Metanephros (tissue), 1 donor: ENCODE measurements around the gene FPR1. TPM values are rescaled to one million over a fixed set of nuclear protein-coding genes. Genes with fewer than 3 reads are reported as not detected.

Experiments used
- total RNA-seq: library from RNA; depleted of rRNA; stranded (reverse); fragments of >200 nt; gene quantifications from one replicate; pipeline ENCODE4 v1.2.3, GENCODE V29; 2014

Gene FPR1, protein sequence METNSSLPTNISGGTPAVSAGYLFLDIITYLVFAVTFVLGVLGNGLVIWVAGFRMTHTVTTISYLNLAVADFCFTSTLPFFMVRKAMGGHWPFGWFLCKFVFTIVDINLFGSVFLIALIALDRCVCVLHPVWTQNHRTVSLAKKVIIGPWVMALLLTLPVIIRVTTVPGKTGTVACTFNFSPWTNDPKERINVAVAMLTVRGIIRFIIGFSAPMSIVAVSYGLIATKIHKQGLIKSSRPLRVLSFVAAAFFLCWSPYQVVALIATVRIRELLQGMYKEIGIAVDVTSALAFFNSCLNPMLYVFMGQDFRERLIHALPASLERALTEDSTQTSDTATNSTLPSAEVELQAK
- 13.1 TPM for total RNA-seq

DNA sequence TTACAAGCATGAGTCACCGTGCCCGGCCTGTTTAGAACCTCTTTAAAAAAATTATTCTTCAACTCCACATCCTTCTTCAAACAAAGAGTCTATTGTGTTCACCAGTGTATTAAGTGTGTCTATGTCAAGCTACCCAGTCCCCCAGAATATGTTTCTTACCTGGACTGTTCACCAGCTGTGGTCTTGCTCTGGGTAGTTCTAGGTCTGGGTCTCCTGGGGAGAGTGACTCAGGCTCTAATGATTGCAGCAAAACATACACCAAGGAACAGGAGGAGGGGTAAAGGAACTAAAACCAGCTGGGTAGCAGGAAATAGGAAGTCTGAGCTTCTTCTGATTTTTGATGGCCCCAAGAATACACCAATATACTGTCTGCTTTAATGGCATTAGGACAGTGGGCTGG is at the start of gene FPR1:
Gene FPR1 (minus strand): TSS at position 224 of the 400 bp plus-strand sequence. CDS start 4,884 bp downstream, outside the sequence.

DNA sequence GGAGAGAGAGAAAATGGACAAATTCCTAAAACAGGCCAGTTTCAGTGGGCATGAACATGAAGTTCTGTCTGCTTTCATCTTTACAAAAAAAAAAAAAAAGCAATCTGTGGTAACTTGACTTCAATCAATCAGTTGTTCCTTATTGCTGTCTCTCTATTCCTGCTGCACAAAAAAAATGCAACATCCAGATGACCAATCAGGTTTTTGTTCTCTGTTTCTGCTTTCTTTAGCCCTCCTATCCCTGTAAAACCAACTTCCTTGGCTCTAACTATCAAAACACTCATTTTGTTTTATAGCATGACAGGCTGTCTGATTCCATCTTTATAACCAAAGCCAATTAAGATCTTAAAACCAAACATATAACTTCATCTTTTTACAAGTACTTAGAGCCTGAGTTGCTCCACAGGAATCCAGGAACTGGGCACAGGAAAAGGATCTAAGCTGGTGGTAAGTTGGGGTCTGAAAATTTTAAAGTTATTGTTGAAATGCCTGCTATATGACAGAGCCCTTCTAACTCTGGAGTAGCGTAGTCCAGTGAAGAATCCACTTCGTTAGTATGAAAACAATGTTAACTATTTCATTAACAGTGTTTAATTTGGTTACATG is 43.3 kb upstream of the FPR1 start, which contains the start of gene FPR3:
Gene FPR3 (plus strand): TSS at position 273 of the 606 bp plus-strand sequence. CDS start 28,592 bp downstream, outside the sequence.

DNA sequence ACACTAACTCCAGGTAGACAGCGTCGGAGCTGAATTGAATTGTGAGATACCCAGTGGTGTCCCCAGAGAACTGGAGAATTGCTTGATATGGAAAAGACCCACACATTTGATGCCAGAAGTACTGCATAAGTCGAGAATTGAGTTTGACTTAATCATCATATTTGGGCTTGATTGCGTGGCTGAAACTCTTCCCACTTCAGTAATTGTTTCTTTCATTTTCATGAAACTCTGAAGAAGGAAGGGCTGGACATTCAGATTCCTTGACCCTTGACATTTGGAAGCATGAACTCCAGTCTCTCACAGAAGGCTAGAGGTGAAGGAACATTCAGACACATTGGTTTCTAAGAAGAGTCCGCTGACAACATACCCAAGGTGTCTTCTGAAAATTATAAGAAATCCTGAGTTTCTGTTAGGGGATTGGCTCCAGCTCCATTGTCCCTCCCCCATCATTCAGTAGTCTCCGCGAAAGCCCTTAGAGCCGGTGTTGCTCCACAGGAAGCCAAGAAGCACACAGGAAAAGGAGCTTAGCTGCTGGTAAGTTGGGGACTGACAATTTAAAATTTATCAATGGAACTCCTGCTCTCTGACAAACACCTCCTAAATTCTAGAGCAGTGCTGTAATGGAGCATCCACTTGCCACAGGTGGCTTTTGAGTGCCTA is 9.1 kb upstream of the FPR1 start, which contains the start of gene FPR2:
Gene FPR2 (plus strand): TSS at position 484 of the 660 bp plus-strand sequence. CDS start 7,479 bp downstream, outside the sequence.

Other genes starting within 250 kb of the FPR1 start
- gene SIGLEC6, start 220.2 kb downstream of the FPR1 start, total RNA-seq: 0.18 TPM
- gene ZNF175, start 180.6 kb downstream of the FPR1 start, total RNA-seq: 9.9 TPM
- 0.88 TPM for gene SIGLEC5, start 121.5 kb downstream of the FPR1 start, total RNA-seq
- 1.6 TPM for gene SIGLEC14, start 105.1 kb downstream of the FPR1 start, total RNA-seq
- gene SPACA6, start 58.5 kb downstream of the FPR1 start, total RNA-seq: 15.0 TPM
- 0.12 TPM for gene HAS1, start 27.9 kb downstream of the FPR1 start, total RNA-seq
- 2.7 TPM for gene FPR2, start 9.3 kb upstream of the FPR1 start, total RNA-seq
- gene FPR3, start 43.3 kb upstream of the FPR1 start, total RNA-seq: 0.58 TPM
- 21.1 TPM for gene ZNF577, start 136.1 kb upstream of the FPR1 start, total RNA-seq
- gene ZNF649, start 153.1 kb upstream of the FPR1 start, total RNA-seq: 19.7 TPM
- gene ZNF613, start 175.6 kb upstream of the FPR1 start, total RNA-seq: 9.5 TPM
- gene ZNF350, start 235.0 kb upstream of the FPR1 start, total RNA-seq: 12.6 TPM